HepG2 (cell line): ENCODE measurements around the gene MTA1. TPM values are rescaled to one million over a fixed set of nuclear protein-coding genes. Genes with fewer than 3 reads are reported as not detected.

ENCODE experiments used
- BHLHE40 ChIP-seq: IDR thresholded peaks from 2 replicates; pipeline ENCODE4 v1.6.1; 2011; ENCODE audit warnings: low read length, improper control_type of control experiment
- CCAR2 ChIP-seq: fragments of 200-400 bp; formaldehyde crosslinking; optimal IDR thresholded peaks from 2 replicates; pipeline ENCODE3; 2018; ENCODE audit warnings: low read depth, mild to moderate bottlenecking, low read length, moderate library complexity
- E2F5 ChIP-seq: sonication (generic); formaldehyde crosslinking; conservative IDR thresholded peaks from 2 replicates; pipeline ENCODE4 v1.4.0; 2020; ENCODE audit warnings: missing genetic modification reagents
- HNRNPLL ChIP-seq: fragments of 200-400 bp; formaldehyde crosslinking; IDR thresholded peaks from 2 replicates; pipeline ENCODE4 v1.6.1; 2017; ENCODE audit warnings: mild to moderate bottlenecking, low read depth, low read length; ENCODE audit not compliant: poor library complexity, severe bottlenecking
- KLF9 ChIP-seq: IDR thresholded peaks from 2 replicates; pipeline ENCODE4 v1.6.1; 2016; ENCODE audit warnings: low read depth
- NR2F6 ChIP-seq, 2 experiments: IDR thresholded peaks; 2 replicates each; pipeline ENCODE4 v1.6.1; 2016; ENCODE audit warnings: antibody characterized with exemption in 1 of 2, mild to moderate bottlenecking in 1 of 2
- RFXAP ChIP-seq: sonication (generic); formaldehyde crosslinking; IDR thresholded peaks from 2 replicates; pipeline ENCODE4 v1.4.0; 2020; ENCODE audit warnings: missing genetic modification reagents, borderline replicate concordance
- SKI ChIP-seq: fragments of 450-650 bp; IDR thresholded peaks from one replicate; pipeline ENCODE4 v1.6.1; 2018; ENCODE audit warnings: mild to moderate bottlenecking; ENCODE audit not compliant: partially characterized antibody
- TBP ChIP-seq: sonication (generic); formaldehyde crosslinking; IDR thresholded peaks from 2 replicates; pipeline ENCODE4 v1.5.0; 2020; ENCODE audit warnings: missing genetic modification reagents
- TMF1 ChIP-seq: sonication (generic); formaldehyde crosslinking; IDR thresholded peaks from 2 replicates; pipeline ENCODE4 v1.8.1; 2022; ENCODE audit warnings: low read depth, missing genetic modification reagents
- ZBTB40 ChIP-seq, 2 experiments: fragments of 450-650 bp in 1 of 2; sonication (generic) in 1 of 2; formaldehyde crosslinking in 1 of 2; IDR thresholded peaks; 2 replicates each; pipeline versions ENCODE4 v1.6.1 to v1.8.0; 2016 to 2022; ENCODE audit warnings: antibody characterized with exemption in 1 of 2, mild to moderate bottlenecking in 1 of 2, missing genetic modification reagents in 1 of 2
- ZBTB7B ChIP-seq: sonication (generic); formaldehyde crosslinking; IDR thresholded peaks from 2 replicates; pipeline ENCODE4 v1.4.0; 2020; ENCODE audit warnings: missing genetic modification reagents
- ZKSCAN8 ChIP-seq: IDR thresholded peaks from 2 replicates; pipeline ENCODE4 v1.6.1; 2016; ENCODE audit warnings: borderline replicate concordance, missing genetic modification reagents, missing compliant biosample characterization
- ZNF670 ChIP-seq: sonication (generic); formaldehyde crosslinking; IDR thresholded peaks from 2 replicates; pipeline ENCODE4 v1.8.0; 2022; ENCODE audit warnings: mild to moderate bottlenecking, missing genetic modification reagents, borderline replicate concordance
- ZSCAN20 ChIP-seq: sonication (generic); formaldehyde crosslinking; IDR thresholded peaks from 2 replicates; pipeline ENCODE4 v1.4.0; 2020; ENCODE audit warnings: missing genetic modification reagents, mild to moderate bottlenecking, borderline replicate concordance
- polyA plus RNA-seq, 8 experiments: library from polyadenylated mRNA; depleted of rRNA in 3 of 8; stranded (reverse) in 7 of 8; unstranded in 1 of 8; fragments of >200 nt; fragmentation: Illumina TruSeq in 4 of 8; extraction: Trizol in 4 of 8; gene quantifications; 2 replicates each; pipeline versions ENCODE4 v1.2.1 to v1.2.3, GENCODE V29; 2011 to 2016; ENCODE audit warnings: low read depth in 4 of 8, missing spikeins in 1 of 8, mixed read lengths in 1 of 8; ENCODE audit not compliant: insufficient read depth in 1 of 8
- total RNA-seq, 5 experiments: library from RNA; depleted of rRNA; stranded (reverse); fragments of >200 nt; fragmentation: Illumina TruSeq; extraction: Trizol; gene quantifications; 2 replicates each; pipeline ENCODE4 v1.2.3, GENCODE V29; 2016; ENCODE audit warnings: low read depth in 1 of 5
- TF ChIP-seq, protein P1 (sequence below): sonication (generic); formaldehyde crosslinking; IDR thresholded peaks from 2 replicates; pipeline ENCODE4 v1.5.0; 2020; ENCODE audit warnings: missing genetic modification reagents, mild to moderate bottlenecking, borderline replicate concordance

The MTA1 gene
- total and polyA plus RNA-seq, 2 of the 13 experiments (the other 11 are each of a cell fraction or from before 2014, with no cell fraction given): 35.2 to 85.8 TPM

DNA sequence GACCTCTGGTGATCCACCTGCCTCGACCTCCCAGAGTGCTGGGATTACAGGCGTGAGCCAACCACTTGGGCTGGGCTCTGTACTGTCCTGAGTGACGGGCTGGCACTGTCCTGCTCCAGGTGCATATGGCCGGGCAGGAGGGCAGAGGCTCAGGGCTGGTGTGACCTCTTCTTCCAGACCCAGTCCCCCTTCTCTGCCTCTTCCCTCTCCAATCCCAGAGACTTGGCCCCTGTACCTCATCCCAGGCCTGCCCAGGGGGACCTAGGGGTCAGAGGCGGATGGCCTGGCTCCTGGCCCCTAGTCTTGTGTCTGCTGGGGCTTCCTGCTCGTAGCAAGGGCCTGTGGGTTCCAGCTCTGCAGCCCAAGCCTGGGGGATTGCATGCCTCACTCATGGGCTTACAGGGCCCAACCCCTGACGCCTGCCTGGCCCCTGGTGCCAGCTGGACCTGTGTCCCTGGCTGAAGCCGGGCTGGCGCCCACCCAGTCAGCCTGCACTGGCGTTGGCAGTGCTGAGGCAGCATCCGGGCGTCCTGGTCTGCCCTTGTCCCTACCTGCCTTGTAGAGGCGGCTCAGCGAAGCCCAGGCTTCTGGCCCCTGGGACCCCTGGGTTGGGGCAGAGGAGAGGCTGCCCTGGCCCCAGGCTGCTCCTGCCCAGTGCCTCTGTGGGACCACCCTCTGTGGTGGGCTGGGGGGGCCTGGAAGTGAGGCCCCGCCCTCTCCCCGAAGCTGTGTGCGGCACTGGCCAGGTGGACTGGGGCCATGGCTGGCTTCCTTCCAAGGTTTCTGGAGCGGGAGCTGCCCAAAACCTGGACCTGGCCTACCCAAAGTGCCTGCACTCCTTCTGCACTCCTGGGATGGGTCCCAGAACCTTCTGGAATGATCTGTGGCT is 75.7 kb downstream of the MTA1 start (continued):
- no peak for TF ChIP-seq ZKSCAN8 (CRISPR knock-in tag)
- no peak for TF ChIP-seq CCAR2
- no peak for TF ChIP-seq NR2F6 (IDR thresholded peaks at IDR 0.05)
- no peak for TF ChIP-seq NR2F6 (CRISPR knock-in tag; IDR thresholded peaks at IDR 0.05)
- no peak for TF ChIP-seq KLF9 (CRISPR knock-in tag)
- TF ChIP-seq ZBTB7B (CRISPR knock-in tag): peak; percentile 41
- TF ChIP-seq RFXAP (CRISPR knock-in tag): no peak
- TF ChIP-seq HNRNPLL: no peak
- no peak for TF ChIP-seq TBP (CRISPR knock-in tag)
- no peak for TF ChIP-seq E2F5 (CRISPR knock-in tag)
- TF ChIP-seq TMF1 (CRISPR knock-in tag): peak; percentile 52; the same call in 1 of the 2 replicates
- no peak for TF ChIP-seq SKI
- TF ChIP-seq ZNF670: no peak
- no peak for TF ChIP-seq ZBTB40 (IDR thresholded peaks at IDR 0.05)
- TF ChIP-seq ZBTB40 (CRISPR knock-in tag; IDR thresholded peaks at IDR 0.05): no peak
- peak; percentile 53; the same call in 1 of the 2 replicates for TF ChIP-seq ZSCAN20 (CRISPR knock-in tag)
- TF ChIP-seq, protein P1, sequence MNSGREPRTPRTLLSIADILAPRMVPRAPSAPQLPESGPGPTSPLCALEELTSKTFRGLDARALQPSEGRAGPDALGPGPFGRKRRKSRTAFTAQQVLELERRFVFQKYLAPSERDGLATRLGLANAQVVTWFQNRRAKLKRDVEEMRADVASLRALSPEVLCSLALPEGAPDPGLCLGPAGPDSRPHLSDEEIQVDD (CRISPR knock-in tag): no peak
- TF ChIP-seq BHLHE40: no peak
